Measurements from ENCODE around the gene AWAT1.

DNA sequence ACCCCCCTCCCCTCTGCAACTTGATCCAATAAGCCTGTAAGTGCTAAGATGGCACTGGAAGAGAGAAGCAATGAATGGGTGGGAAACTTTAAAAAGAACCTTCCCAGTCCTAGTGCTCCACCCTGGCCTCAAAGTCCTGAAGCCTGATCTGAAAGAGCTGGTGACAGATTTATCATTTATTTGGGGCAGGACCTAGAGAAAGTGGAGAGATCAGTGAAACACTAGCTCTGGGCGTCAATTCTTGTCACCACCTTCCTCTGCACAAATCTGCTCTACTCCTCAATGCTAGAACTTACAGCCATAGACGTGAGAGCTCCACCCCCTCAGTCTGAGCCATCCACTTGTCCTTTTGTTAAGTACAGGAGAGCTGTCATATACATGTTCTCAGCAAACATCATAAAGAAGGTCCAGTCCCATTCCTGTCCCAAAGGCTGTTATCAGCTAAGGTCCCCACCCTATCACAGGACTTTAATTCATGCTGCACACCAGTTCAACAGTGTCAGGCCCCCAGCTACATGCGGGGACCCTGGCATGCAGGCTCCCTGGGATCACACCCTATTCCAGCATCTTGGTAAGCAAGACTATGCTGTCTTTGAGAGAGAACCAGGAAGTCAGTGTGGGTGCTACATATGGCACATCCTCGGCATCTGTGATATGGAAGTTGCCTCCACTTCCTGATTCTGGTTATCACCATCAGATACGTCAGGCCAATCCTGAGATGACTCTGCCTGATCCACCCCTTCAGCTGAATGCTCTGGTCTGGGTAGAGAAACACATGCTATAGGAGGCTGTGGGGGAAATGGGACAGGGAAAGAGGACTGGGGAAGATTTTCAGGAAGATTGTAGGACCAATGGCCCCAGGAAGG lies 23.2 kb downstream of the AWAT1 start:
- TF ChIP-seq, protein P1, sequence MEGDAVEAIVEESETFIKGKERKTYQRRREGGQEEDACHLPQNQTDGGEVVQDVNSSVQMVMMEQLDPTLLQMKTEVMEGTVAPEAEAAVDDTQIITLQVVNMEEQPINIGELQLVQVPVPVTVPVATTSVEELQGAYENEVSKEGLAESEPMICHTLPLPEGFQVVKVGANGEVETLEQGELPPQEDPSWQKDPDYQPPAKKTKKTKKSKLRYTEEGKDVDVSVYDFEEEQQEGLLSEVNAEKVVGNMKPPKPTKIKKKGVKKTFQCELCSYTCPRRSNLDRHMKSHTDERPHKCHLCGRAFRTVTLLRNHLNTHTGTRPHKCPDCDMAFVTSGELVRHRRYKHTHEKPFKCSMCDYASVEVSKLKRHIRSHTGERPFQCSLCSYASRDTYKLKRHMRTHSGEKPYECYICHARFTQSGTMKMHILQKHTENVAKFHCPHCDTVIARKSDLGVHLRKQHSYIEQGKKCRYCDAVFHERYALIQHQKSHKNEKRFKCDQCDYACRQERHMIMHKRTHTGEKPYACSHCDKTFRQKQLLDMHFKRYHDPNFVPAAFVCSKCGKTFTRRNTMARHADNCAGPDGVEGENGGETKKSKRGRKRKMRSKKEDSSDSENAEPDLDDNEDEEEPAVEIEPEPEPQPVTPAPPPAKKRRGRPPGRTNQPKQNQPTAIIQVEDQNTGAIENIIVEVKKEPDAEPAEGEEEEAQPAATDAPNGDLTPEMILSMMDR (conservative IDR thresholded peaks at IDR 0.05): no peak
- TF ChIP-seq EZH2 (IDR thresholded peaks at IDR 0.05; ENCODE audit: low read depth): no peak

Data from PC-9 (cell line).